IPS-15b (cell line): ENCODE results near the gene TCAP.
"Not testable (repeated sequence)": the region's sequence is repeated elsewhere in the genome, so short reads cannot be mapped to it uniquely, and the experiment has no call there.

Experiments used
- H3K27me3 ChIP-seq: one replicate; pipeline ENCODE4 v1.6.1; 2013; ENCODE audit warnings: low read length; ENCODE audit not compliant: control insufficient read depth, insufficient read depth
- H3K36me3 ChIP-seq: one replicate; pipeline ENCODE4 v1.6.1; 2013; ENCODE audit warnings: low read length; ENCODE audit not compliant: control insufficient read depth, insufficient read depth
- H3K4me1 ChIP-seq: one replicate; pipeline ENCODE4 v1.6.1; 2013; ENCODE audit warnings: mild to moderate bottlenecking, low read length; ENCODE audit not compliant: control insufficient read depth, insufficient read depth
- H3K4me3 ChIP-seq: one replicate; pipeline ENCODE4 v1.5.1; 2013; ENCODE audit warnings: low read depth, low read length
- H3K9ac ChIP-seq: one replicate; pipeline ENCODE4 v1.6.1; 2013; ENCODE audit warnings: low read depth, mild to moderate bottlenecking, low read length
- H3K9me3 ChIP-seq: one replicate; pipeline ENCODE4 v1.6.1; 2013; ENCODE audit warnings: mild to moderate bottlenecking, low read length; ENCODE audit not compliant: control insufficient read depth, insufficient read depth

TCAP gene

DNA sequence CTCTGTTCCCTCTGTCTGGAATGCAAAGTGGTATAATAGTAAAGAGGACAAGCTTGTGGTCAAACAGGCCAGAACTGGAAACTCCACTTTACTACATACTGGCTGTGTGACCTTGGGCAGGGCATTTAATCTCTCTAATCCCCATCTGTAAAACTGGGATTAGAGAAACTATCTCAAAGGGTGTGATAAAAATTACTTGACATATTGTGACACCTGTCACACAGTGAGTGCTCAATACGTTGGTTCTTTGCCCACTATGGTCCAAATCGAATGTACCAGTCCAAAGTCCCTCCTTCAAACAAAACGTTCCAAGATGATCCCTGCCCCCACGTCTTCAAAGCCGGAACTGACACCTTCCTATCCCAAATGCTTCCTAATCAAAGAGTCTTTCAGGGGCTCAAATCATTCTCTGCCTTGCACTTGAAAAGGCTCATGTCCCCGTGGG, 22.0 kb downstream of the TCAP start:
- peaks cover 11% of the 10 kb centered on the region for H3K4me1 ChIP-seq
- H3K4me3 ChIP-seq, result peak overlapping the region; percentile 87
- H3K9me3 ChIP-seq, result no peaks in the 10 kb centered on the region
- no peaks in the 10 kb centered on the region for H3K36me3 ChIP-seq
- H3K9ac ChIP-seq, result no peak overlapping the region
- H3K27me3 ChIP-seq, result no peaks in the 10 kb centered on the region

DNA sequence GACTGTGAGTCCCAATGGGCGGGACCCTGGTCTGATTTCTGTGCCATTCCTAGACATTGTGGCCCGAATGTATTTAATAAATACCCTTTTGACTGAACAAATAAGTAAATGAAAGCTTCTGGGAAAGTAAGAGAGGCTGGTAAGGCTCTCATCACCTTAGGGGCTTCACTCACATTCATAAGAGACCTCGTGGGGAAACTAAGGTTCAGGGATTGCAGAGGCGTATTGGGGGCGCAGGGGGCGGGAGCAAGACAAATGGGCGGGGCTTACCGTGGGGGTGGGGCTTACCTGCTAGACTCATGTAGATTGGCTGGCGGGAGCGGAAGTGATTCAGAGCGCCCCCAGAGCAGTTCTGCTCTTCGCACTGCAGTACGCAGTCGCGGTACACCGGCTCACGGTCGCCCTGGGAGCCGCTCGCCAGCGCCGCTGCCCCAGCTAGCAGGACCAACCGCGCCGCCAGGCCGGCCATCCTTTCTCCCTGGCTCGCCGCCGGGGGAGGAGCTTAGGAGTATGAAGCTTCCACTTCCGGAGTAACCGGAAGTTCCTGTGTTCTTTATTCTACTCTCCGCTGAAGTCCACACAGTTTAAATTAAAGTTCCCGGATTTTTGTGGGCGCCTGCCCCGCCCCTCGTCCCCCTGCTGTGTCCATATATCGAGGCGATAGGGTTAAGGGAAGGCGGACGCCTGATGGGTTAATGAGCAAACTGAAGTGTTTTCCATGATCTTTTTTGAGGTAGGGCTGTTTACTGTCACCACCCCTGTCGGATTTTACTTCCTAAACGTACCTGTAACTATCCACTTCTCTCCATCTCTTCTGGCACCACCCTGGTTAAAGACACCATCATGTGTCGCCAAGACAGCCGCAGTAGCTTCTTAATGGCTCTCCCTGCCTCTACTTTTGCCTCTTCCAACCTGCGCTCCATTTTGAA, 22.7 kb downstream of the TCAP start, which contains the start of gene PGAP3:
Gene PGAP3, minus strand, starts transcription at position 512 of the 929 bp plus-strand sequence. Its CDS starts 43 bp downstream, at position 469.
- no peaks in the 10 kb centered on the region for H3K27me3 ChIP-seq
- no peaks in the 10 kb centered on the region for H3K36me3 ChIP-seq
- peak within 1 kb of the TSS; percentile 94 for H3K9ac ChIP-seq
- H3K9me3 ChIP-seq, result no peaks in the 10 kb centered on the region
- peak within 1 kb of the TSS; percentile 87 for H3K4me3 ChIP-seq
- H3K4me1 ChIP-seq, result peaks cover 11% of the 10 kb centered on the region

DNA sequence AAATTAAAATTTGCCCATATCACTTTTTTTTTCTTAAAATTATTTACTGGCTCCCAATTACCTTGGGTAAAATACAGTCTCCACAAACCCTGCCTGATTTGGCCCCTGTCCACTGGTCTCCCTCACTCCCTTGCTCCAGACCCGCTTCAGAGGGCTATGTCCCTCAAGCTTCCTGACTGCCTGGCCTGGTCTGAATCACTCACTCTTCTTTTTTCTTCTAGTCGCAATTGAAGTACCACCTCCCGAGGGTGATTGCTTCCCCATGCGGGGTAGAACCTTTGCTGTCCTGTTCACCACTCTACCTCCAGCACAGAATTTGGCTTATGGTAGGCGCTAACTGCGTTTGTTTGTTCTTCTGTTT, 23.3 kb downstream of the TCAP start:
- Histone ChIP-seq H3K9me3 (no peaks in the 10 kb centered on the region), H3K4me1 (peaks cover 11% of the 10 kb centered on the region), H3K27me3 (no peaks in the 10 kb centered on the region), H3K9ac (peak overlapping the region; percentile 94), H3K4me3 (peak overlapping the region; percentile 87), H3K36me3 (no peaks in the 10 kb centered on the region)

DNA sequence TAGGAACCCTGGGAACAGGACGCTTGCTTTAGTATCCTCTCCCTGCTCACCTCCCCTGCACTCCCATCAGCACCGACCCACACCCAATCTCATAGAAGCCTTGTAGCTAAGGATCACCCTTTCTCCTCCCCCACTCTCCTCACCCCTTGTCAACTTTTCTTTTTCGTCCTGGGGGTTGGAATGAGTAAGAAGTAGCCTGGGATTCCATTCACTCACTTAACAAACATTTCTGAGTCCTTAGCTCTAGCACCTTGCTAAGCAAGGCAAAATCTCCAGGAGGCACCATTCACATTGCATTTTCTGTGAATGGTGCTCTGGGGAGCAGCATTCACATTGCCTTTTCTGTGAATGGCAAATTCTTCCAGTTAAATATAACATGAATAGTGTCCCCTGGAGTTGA, 23.8 kb downstream of the TCAP start:
- Histone ChIP-seq H3K9me3 (no peaks in the 10 kb centered on the region), H3K9ac (peak overlapping the region; percentile 94), H3K27me3 (no peaks in the 10 kb centered on the region), H3K4me1 (peaks cover 11% of the 10 kb centered on the region), H3K36me3 (no peaks in the 10 kb centered on the region), H3K4me3 (peak overlapping the region; percentile 87)

DNA sequence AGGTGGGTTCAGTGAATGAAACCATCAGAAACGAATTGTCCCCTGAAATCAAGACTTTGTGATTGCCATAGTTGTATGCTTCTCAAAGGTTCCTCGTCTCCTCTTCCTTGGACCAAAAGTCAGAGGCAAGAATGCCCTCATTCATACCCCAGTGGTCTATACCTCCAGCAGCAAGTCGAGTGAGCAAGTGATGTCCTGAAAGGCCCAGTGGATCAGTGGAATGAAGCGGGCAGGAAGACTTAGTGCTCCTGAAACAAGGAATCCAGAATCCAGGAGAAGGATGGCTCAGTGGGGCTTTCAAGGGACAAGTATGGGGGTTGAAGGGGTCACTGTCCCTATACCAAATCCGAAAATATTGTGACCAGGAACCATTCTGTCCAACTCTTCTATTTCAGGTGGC, 29.4 kb downstream of the TCAP start:
- H3K27me3 ChIP-seq, result no peaks in the 10 kb centered on the region
- no peaks in the 10 kb centered on the region for H3K9me3 ChIP-seq
- peaks cover 15% of the 10 kb centered on the region for H3K4me1 ChIP-seq
- peak overlapping the region; percentile 50 for H3K9ac ChIP-seq
- H3K4me3 ChIP-seq, result no peak overlapping the region
- no peaks in the 10 kb centered on the region for H3K36me3 ChIP-seq

DNA sequence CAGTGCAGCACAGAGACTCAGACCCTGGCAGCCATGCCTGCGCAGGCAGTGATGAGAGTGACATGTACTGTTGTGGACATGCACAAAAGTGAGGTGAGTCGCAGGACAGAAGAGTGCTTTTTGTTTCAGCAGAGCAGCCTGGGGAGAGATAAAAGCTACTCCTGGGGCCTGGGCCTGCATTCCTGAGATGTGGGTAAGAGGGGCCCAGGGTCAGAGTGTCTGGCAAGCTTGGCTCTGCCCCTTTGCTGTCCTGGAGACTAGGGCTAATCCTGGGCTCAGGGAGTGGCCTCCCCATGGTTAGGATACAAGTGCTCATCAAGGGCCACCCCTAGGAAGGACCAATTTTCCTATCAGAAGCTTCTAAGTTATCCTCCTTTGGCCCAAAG, 29.9 kb downstream of the TCAP start:
- Histone ChIP-seq H3K9me3 (no peaks in the 10 kb centered on the region), H3K9ac (peak overlapping the region; percentile 50), H3K4me1 (peaks cover 13% of the 10 kb centered on the region), H3K27me3 (no peaks in the 10 kb centered on the region), H3K4me3 (no peak overlapping the region), H3K36me3 (no peaks in the 10 kb centered on the region)

DNA sequence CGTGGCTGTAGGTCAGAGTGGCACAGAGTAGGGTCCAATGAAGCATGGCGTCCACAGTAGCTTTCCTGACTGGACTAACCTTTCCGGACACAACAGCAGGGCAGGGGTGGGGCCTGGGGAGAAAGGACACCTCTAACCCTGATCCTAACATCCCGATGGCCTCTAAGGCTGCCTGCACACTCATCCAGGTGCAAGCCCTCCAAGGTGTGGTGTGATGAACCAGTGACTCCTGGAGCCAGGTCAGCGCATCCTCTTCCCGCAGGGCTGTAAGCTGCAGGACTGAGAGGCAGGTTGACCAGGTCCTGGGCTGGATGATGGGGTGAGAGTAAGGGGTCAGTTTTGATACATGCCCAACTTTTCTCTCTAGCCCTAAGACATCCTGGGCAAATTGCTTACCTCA, 31.6 kb downstream of the TCAP start:
- H3K9me3 ChIP-seq, result no peaks in the 10 kb centered on the region
- H3K36me3 ChIP-seq, result no peaks in the 10 kb centered on the region
- H3K4me1 ChIP-seq, result peaks cover 13% of the 10 kb centered on the region
- no peaks in the 10 kb centered on the region for H3K27me3 ChIP-seq
- no peak overlapping the region for H3K4me3 ChIP-seq
- no peak overlapping the region for H3K9ac ChIP-seq

DNA sequence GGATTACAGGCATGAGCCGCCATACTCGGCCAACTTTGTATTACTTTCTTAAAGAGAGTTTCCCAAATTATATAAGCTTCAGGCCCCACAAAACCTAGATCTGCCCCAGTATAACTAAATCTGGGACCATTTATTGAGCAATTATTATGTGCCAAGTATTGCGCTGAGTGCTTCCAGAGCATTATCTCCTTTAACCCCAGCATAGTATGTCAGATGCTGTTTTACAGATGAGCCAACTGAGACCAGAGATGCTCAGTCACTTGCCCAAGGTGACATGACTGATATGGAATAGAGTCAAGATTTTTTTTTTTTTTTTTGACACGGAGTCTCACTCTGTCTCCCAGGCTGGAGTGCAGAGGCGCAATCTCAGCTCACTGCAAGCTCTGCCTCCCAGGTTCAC, 32.8 kb downstream of the TCAP start:
- Histone ChIP-seq H3K36me3 (no peaks in the 10 kb centered on the region), H3K4me1 (peaks cover 18% of the 10 kb centered on the region), H3K4me3 (no peak overlapping the region), H3K9me3 (no peaks in the 10 kb centered on the region), H3K9ac (no peak overlapping the region), H3K27me3 (no peaks in the 10 kb centered on the region)

DNA sequence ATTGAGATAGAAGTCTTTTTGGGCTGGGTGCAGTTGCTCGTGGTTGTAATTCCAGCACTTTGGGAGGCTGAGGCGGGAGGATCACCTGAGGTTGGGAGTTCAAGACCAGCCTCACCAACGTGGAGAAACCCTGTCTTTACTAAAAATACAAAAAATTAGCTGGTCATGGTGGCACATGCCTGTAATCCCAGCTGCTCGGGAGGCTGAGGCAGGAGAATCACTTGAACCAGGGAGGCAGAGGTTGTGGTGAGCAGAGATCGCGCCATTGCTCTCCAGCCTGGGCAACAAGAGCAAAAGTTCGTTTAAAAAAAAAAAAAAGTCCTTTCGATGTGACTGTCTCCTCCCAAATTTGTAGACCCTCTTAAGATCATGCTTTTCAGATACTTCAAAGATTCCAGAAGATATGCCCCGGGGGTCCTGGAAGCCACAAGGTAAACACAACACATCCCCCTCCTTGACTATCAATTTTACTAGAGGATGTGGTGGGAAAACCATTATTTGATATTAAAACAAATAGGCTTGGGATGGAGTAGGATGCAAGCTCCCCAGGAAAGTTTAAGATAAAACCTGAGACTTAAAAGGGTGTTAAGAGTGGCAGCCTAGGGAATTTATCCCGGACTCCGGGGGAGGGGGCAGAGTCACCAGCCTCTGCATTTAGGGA, 34.1 kb downstream of the TCAP start:
- H3K4me1 ChIP-seq, result peaks cover 27% of the 10 kb centered on the region
- H3K9me3 ChIP-seq, H3K36me3 ChIP-seq, H3K27me3 ChIP-seq: not testable (repeated sequence)
- H3K4me3 ChIP-seq, result peak overlapping the region; percentile 90
- peak overlapping the region; percentile 81 for H3K9ac ChIP-seq

DNA sequence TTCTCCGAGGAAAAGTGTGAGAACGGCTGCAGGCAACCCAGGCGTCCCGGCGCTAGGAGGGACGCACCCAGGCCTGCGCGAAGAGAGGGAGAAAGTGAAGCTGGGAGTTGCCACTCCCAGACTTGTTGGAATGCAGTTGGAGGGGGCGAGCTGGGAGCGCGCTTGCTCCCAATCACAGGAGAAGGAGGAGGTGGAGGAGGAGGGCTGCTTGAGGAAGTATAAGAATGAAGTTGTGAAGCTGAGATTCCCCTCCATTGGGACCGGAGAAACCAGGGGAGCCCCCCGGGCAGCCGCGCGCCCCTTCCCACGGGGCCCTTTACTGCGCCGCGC, 34.6 kb downstream of the TCAP start, which contains the start of gene ERBB2:
Gene ERBB2, plus strand, starts transcription at position 247 of the 330 bp plus-strand sequence. CDS start 175 bp downstream, outside the sequence.
- H3K9ac ChIP-seq, result peak within 1 kb of the TSS; percentile 87
- H3K27me3 ChIP-seq, result no peaks in the 10 kb centered on the region
- no peaks in the 10 kb centered on the region for H3K9me3 ChIP-seq
- peak within 1 kb of the TSS; percentile 90 for H3K4me3 ChIP-seq
- no peaks in the 10 kb centered on the region for H3K36me3 ChIP-seq
- H3K4me1 ChIP-seq, result peaks cover 31% of the 10 kb centered on the region

DNA sequence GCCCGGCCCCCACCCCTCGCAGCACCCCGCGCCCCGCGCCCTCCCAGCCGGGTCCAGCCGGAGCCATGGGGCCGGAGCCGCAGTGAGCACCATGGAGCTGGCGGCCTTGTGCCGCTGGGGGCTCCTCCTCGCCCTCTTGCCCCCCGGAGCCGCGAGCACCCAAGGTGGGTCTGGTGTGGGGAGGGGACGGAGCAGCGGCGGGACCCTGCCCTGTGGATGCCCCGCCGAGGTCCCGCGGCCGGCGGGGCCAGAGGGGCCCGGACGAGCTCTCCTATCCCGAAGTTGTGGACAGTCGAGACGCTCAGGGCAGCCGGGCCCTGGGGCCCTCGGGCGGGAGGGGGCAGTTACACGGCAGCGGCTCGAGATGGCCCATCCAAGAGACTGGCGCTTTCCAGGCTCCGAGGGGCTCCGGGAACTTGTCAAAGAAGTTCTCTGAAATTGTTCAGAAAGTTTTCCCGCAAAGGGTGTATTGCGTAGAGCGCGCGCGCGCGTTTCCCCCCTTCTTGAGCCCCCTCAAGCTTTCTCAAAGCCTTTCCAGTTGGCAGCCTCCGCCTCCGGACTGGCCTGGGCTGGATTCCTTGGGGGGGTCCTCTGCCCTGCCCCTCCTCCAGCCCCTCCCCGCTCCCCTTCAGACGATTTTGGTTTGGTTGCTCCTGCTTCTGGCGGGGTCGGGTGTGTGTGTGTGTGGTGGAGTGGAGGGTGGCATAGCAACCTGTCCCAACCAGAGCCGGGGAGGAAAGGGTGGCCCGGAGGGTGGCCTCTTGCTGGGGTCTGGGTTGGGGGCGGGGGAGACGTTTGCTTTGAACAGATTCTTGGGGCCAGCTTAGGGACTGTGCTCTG, 35.2 kb downstream of the TCAP start:
- H3K9ac ChIP-seq, result peak overlapping the region; percentile 87
- H3K27me3 ChIP-seq, result no peaks in the 10 kb centered on the region
- H3K4me3 ChIP-seq, result peak overlapping the region; percentile 90
- H3K36me3 ChIP-seq, result no peaks in the 10 kb centered on the region
- no peaks in the 10 kb centered on the region for H3K9me3 ChIP-seq
- H3K4me1 ChIP-seq, result peaks cover 31% of the 10 kb centered on the region
